ENCODE measurements around the gene SYT2. TPM values are rescaled to one million over a fixed set of nuclear protein-coding genes. Genes with fewer than 3 reads are reported as not detected.
"Not testable (repeated sequence)": the region's sequence is repeated elsewhere in the genome, so short reads cannot be mapped to it uniquely, and the experiment has no call there.

SYT2 gene
- total RNA-seq, 1 experiment from 2014 or later = 0.09 TPM

GRCh38 chr1:202716654-202717053 is 6.4 kb upstream of the SYT2 start:
- ChIA-PET POLR2A (no interaction called here), CTCF (interaction anchor here (0.6 kb wide), 1 partner anchor 1884 kb away, joined by 5 read pairs; no protein-coding TSS in a partner anchor)
- Mint-ChIP-seq H3K27ac (ENCODE audit: unreplicated experiment) (no peak overlapping the region), H3K9me3 (ENCODE audit: unreplicated experiment) (no peaks in the 10 kb centered on the region), H3K27me3 (ENCODE audit: insufficient read depth, unreplicated experiment) (peaks cover 9% of the 10 kb centered on the region), H3K36me3 (ENCODE audit: insufficient read depth, unreplicated experiment) (peaks cover 3% of the 10 kb centered on the region), H3K4me1 (ENCODE audit: low read depth, unreplicated experiment) (peaks cover 6% of the 10 kb centered on the region), H3K4me3 (ENCODE audit: unreplicated experiment) (no peak overlapping the region)
- intact Hi-C loops (cut with micrococcal nuclease; ENCODE audit: unreplicated experiment) = loop anchor here (5.0 to 10.0 kb wide), 2 partner anchors 112 to 249 kb away; no protein-coding TSS in a partner anchor
- H3K4me3 ChIP-seq (ENCODE audit: low read depth, low read length) = no peak overlapping the region
- DNase-seq = no peak
- H3K27me3 ChIP-seq (replicated peaks; ENCODE audit: control insufficient read depth, insufficient read depth, low read length) = no peaks in the 10 kb centered on the region; the same call in 1 of the 2 replicates
- no peak for TF ChIP-seq CTCF (IDR thresholded peaks at IDR 0.05; ENCODE audit: insufficient read depth in 1 of 2, low read depth in 1 of 2, low read length in 1 of 2, severe bottlenecking in 1 of 2, unreplicated experiment in 1 of 2)
- BruUV-seq (replicated peaks) = no TSS peak
- no peaks in the 10 kb centered on the region for H3K4me1 ChIP-seq
- H3K9me3 ChIP-seq = no peaks in the 10 kb centered on the region
- H3K36me3 ChIP-seq (ENCODE audit: control insufficient read depth, insufficient read depth, low read length) = no peaks in the 10 kb centered on the region

- H3K4me3 Mint-ChIP-seq (ENCODE audit: unreplicated experiment); H3K9me3 Mint-ChIP-seq (ENCODE audit: unreplicated experiment); CTCF ChIA-PET; DNase-seq; H3K4me1 ChIP-seq; H3K36me3 ChIP-seq (ENCODE audit: control insufficient read depth, insufficient read depth, low read length); H3K36me3 Mint-ChIP-seq (ENCODE audit: insufficient read depth, unreplicated experiment); BruUV-seq (replicated peaks); H3K27me3 ChIP-seq (replicated peaks; ENCODE audit: control insufficient read depth, insufficient read depth, low read length); H3K9me3 ChIP-seq; H3K27ac Mint-ChIP-seq (ENCODE audit: unreplicated experiment); H3K4me3 ChIP-seq (ENCODE audit: low read depth, low read length); POLR2A ChIA-PET: not testable (repeated sequence)
- peaks cover 10% of the 10 kb centered on the region for H3K4me1 Mint-ChIP-seq (ENCODE audit: low read depth, unreplicated experiment)
- H3K27me3 Mint-ChIP-seq (ENCODE audit: insufficient read depth, unreplicated experiment) = peaks cover 16% of the 10 kb centered on the region
- intact Hi-C loops (cut with micrococcal nuclease; ENCODE audit: unreplicated experiment) = loop anchor here (10.0 kb wide), 1 partner anchor 109 kb away; no protein-coding TSS in a partner anchor
Measured at GRCh38 chr1:202714202-202714601, 3.9 kb upstream of the SYT2 start.

- H3K27ac Mint-ChIP-seq (ENCODE audit: unreplicated experiment) = no peak overlapping the region
- no peaks in the 10 kb centered on the region for H3K36me3 ChIP-seq (ENCODE audit: control insufficient read depth, insufficient read depth, low read length)
- no peaks in the 10 kb centered on the region for H3K36me3 Mint-ChIP-seq (ENCODE audit: insufficient read depth, unreplicated experiment)
- H3K4me1 Mint-ChIP-seq (ENCODE audit: low read depth, unreplicated experiment) = peaks cover 14% of the 10 kb centered on the region
- peaks cover 4% of the 10 kb centered on the region; the same call in 1 of the 2 replicates for H3K27me3 ChIP-seq (replicated peaks; ENCODE audit: control insufficient read depth, insufficient read depth, low read length)
- H3K9me3 ChIP-seq = no peaks in the 10 kb centered on the region
- ChIA-PET POLR2A (no interaction called here), CTCF (interaction anchor here (1.3 kb wide), 1 partner anchor 53 kb away, joined by 4 read pairs; no protein-coding TSS in a partner anchor)
- H3K4me3 Mint-ChIP-seq (ENCODE audit: unreplicated experiment) = no peak overlapping the region
- H3K9me3 Mint-ChIP-seq (ENCODE audit: unreplicated experiment) = no peaks in the 10 kb centered on the region
- no peak for DNase-seq
- 0 out of 2 replicates have a peak, but pooled peaks cover 10% of the 10 kb centered on the region for H3K4me1 ChIP-seq
- peaks cover 23% of the 10 kb centered on the region for H3K27me3 Mint-ChIP-seq (ENCODE audit: insufficient read depth, unreplicated experiment)
- no peak for TF ChIP-seq CTCF (IDR thresholded peaks at IDR 0.05; ENCODE audit: insufficient read depth in 1 of 2, low read depth in 1 of 2, low read length in 1 of 2, severe bottlenecking in 1 of 2, unreplicated experiment in 1 of 2)
- BruUV-seq (replicated peaks) = no TSS peak
- intact Hi-C loops (cut with micrococcal nuclease; ENCODE audit: unreplicated experiment) = loop anchor here (10.0 kb wide), 1 partner anchor 108 kb away; no protein-coding TSS in a partner anchor
- no peak overlapping the region for H3K4me3 ChIP-seq (ENCODE audit: low read depth, low read length)
Measured at GRCh38 chr1:202713110-202713509, 2.9 kb upstream of the SYT2 start.
